ENCODE measurements around the gene LDLRAD3. TPM values are rescaled to one million over a fixed set of nuclear protein-coding genes. Genes with fewer than 3 reads are reported as not detected.

Gene LDLRAD3
- total RNA-seq, 5 donors from 2014 or later (not counting 1 experiment from before 2014, with no cell fraction given) = 0.18 to 0.22 TPM; not detected in 3

DNA sequence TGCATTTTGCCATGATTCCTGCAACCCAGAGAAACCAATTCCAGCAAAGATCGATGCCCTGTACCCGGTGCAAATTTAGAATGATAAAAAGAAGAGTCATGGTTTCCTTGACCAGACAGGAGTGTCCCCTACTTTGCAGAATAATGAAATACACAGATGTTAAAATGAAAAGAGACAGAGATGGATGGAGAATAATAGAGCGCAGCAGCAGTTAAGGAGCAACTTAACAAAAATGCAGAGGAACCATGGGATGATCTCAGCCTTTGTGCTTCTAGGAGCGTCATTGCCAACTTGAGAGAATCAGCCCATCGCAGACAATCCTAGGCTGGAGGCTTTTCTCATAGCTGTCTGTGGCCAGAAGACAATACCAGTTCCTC, 127.1 kb downstream of the LDLRAD3 start:
- Histone ChIP-seq H3K36me3 (ENCODE audit: control insufficient read depth in 2 of 2, extremely low read depth in 1 of 2, insufficient read depth in 1 of 2, low read length in 1 of 2) (no peaks in the 10 kb centered on the region), H3K9me3 (no peaks in the 10 kb centered on the region), H3K27ac (ENCODE audit: low read length) (no peak overlapping the region), H3K27me3 (replicated peaks in 1 of 2; ENCODE audit: control insufficient read depth in 2 of 2, extremely low read depth in 1 of 2, insufficient read depth in 2 of 2, low read length in 1 of 2) (peaks cover 0 to 5% of the 10 kb centered on the region in 2 experiments), H3K4me3 (ENCODE audit: control insufficient read depth in 1 of 2, extremely low read depth in 1 of 2, low read length in 1 of 2) (no peak overlapping the region), H3K4me1 (ENCODE audit: control insufficient read depth in 1 of 2, extremely low read depth in 1 of 2, insufficient read depth in 2 of 2, low read length in 2 of 2) (no peaks in the 10 kb centered on the region)
- no peak overlapping the region for H3K27ac Mint-ChIP-seq
- H3K9me3 Mint-ChIP-seq = peaks cover 0 to 4% (median 0%) of the 10 kb centered on the region in 3 donors
- no peaks in the 10 kb centered on the region for H3K4me1 Mint-ChIP-seq
- ATAC-seq (replicated peaks in 1 of 4) (no peak), DNase-seq (no peak)
- no peaks in the 10 kb centered on the region for H3K36me3 Mint-ChIP-seq
- POLR2A ChIA-PET = no interaction called here
- no peak overlapping the region for H3K4me3 Mint-ChIP-seq
- H3K27me3 Mint-ChIP-seq = peaks cover 11 to 26% of the 10 kb centered on the region in 2 donors
- 97% methylated on average over 3 of the region's 5 CpGs for WGBS (ENCODE audit: insufficient coverage)
- CTCF ChIA-PET = no interaction called here

DNA sequence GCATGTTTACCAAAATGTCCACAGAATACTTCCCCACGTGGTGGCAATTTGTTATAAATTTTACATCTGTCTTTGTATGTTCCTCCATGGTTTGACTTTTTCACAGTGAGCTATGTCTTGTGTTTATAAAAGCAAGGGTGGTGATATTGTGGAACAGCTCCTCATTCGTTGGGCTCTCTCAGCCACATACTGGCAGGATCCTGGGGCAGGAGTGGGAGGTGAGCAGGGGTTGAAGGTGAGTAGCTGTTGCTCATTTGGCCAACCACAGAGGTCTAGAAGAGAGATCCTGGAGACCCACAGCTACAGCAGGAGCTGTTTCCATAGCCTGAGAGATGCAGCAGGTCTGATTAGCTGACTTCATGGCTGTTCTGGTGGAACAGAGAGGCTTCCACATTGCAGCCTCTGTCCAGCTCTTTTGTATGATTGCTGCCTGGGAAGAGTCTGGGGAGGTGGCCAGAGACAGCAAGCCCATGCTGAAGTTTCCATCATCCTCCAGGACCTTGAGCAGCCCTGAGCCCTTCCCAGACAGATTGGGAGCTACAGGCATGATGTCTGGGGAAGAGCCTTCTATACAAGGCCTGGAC, 128.1 kb downstream of the LDLRAD3 start:
- Histone ChIP-seq H3K4me3 (ENCODE audit: control insufficient read depth in 1 of 2, extremely low read depth in 1 of 2, low read length in 1 of 2) (no peak overlapping the region), H3K36me3 (ENCODE audit: control insufficient read depth in 2 of 2, extremely low read depth in 1 of 2, insufficient read depth in 1 of 2, low read length in 1 of 2) (no peaks in the 10 kb centered on the region), H3K4me1 (ENCODE audit: control insufficient read depth in 1 of 2, extremely low read depth in 1 of 2, insufficient read depth in 2 of 2, low read length in 2 of 2) (no peaks in the 10 kb centered on the region), H3K27me3 (replicated peaks in 1 of 2; ENCODE audit: control insufficient read depth in 2 of 2, extremely low read depth in 1 of 2, insufficient read depth in 2 of 2, low read length in 1 of 2) (peaks cover 0 to 5% of the 10 kb centered on the region in 2 experiments), H3K27ac (ENCODE audit: low read length) (no peak overlapping the region), H3K9me3 (no peaks in the 10 kb centered on the region)
- Mint-ChIP-seq H3K27me3 (peaks cover 11 to 26% of the 10 kb centered on the region in 2 donors), H3K4me3 (no peak overlapping the region), H3K4me1 (no peaks in the 10 kb centered on the region), H3K36me3 (no peaks in the 10 kb centered on the region), H3K9me3 (peaks cover 0 to under 1% (median 0%) of the 10 kb centered on the region in 3 donors), H3K27ac (no peak overlapping the region)
- WGBS (ENCODE audit: insufficient coverage) = 36% methylated on average over 1 of the region's 2 CpGs
- no peak for DNase-seq
- CTCF ChIA-PET = no interaction called here
- ATAC-seq (replicated peaks in 1 of 4) = no peak
- POLR2A ChIA-PET = no interaction called here

DNA sequence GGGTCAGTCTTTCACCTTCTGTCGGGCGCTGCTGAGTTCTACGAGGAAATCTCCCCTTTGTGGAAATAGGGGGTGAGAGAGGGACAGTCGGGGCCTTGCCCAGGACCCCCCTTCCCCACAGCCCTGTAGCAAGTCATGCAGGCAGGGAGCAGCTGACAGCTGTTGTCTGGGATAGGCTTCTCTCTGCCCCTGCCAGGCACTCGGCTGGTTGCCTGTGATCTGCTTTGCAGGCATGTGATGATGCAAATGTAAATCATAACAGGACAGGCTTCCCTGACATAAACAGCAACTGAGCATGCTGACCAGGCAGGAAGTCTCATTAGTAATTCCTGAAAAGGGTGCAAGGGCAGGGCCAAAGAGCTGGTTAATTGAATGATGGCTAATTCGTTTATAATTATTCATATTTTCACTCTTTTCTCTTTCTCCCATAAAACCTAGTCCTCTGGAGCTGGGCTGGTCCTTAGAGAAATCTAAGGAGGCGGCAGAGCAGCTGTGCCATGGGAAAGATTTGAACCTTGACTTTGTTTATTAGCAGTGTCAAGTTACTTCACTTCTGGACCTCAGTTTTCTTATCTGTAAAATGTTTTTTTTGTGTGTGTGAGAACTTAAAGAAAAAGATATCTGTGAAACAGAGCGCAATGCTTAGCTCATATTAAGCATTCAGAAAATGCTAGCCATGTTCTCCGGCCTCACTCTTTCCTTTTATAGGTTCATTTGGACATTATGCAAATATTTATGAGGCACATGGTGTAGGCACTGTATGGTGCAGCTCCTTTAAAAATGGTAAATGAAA, 129.7 kb downstream of the LDLRAD3 start:
- Histone ChIP-seq H3K27ac (ENCODE audit: low read length) (no peak overlapping the region), H3K9me3 (no peaks in the 10 kb centered on the region), H3K4me1 (ENCODE audit: control insufficient read depth in 1 of 2, extremely low read depth in 1 of 2, insufficient read depth in 2 of 2, low read length in 2 of 2) (no peaks in the 10 kb centered on the region), H3K27me3 (replicated peaks in 1 of 2; ENCODE audit: control insufficient read depth in 2 of 2, extremely low read depth in 1 of 2, insufficient read depth in 2 of 2, low read length in 1 of 2) (peaks cover 0 to 18% of the 10 kb centered on the region in 2 experiments), H3K36me3 (ENCODE audit: control insufficient read depth in 2 of 2, extremely low read depth in 1 of 2, insufficient read depth in 1 of 2, low read length in 1 of 2) (no peaks in the 10 kb centered on the region), H3K4me3 (ENCODE audit: control insufficient read depth in 1 of 2, extremely low read depth in 1 of 2, low read length in 1 of 2) (no peak overlapping the region)
- no peak overlapping the region for H3K27ac Mint-ChIP-seq
- ChIA-PET POLR2A (no interaction called here), CTCF (no interaction called here)
- H3K9me3 Mint-ChIP-seq = no peaks in the 10 kb centered on the region
- H3K36me3 Mint-ChIP-seq = no peaks in the 10 kb centered on the region
- peaks cover 16 to 29% of the 10 kb centered on the region in 2 donors for H3K27me3 Mint-ChIP-seq
- no peaks in the 10 kb centered on the region for H3K4me1 Mint-ChIP-seq
- WGBS (ENCODE audit: insufficient coverage) = 100% methylated on average over 1 of the region's 9 CpGs
- no peak overlapping the region for H3K4me3 Mint-ChIP-seq
- no peak for DNase-seq
- ATAC-seq (replicated peaks in 1 of 4) = no peak

DNA sequence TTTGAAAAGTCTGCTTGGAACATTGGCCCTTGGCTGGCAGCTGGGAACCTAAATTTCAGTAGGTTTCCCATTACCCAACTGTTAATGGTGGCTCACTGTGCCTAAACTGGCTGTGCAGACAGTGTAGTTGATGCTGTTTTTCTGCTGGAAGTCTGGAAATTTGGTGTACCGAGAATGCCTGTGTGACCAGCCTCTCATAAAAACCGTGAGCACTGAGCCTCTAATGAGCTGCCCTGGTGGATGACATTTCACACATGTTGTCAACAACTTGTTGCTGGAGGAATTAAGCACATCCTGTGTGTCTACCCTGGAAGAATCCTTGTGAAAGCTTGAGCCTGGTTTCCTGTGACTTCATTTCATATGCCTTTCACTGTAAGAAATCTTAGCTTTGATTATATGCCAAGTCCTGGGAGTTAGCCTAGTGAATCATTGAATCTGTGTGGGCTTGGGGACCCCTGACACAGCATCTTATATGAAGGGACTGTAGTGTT, 131.1 kb downstream of the LDLRAD3 start:
- Histone ChIP-seq H3K36me3 (ENCODE audit: control insufficient read depth in 2 of 2, extremely low read depth in 1 of 2, insufficient read depth in 1 of 2, low read length in 1 of 2) (no peaks in the 10 kb centered on the region), H3K4me3 (ENCODE audit: control insufficient read depth in 1 of 2, extremely low read depth in 1 of 2, low read length in 1 of 2) (no peak overlapping the region), H3K27me3 (replicated peaks in 1 of 2; ENCODE audit: control insufficient read depth in 2 of 2, extremely low read depth in 1 of 2, insufficient read depth in 2 of 2, low read length in 1 of 2) (peaks cover 0 to 21% of the 10 kb centered on the region in 2 experiments), H3K4me1 (ENCODE audit: control insufficient read depth in 1 of 2, extremely low read depth in 1 of 2, insufficient read depth in 2 of 2, low read length in 2 of 2) (no peaks in the 10 kb centered on the region), H3K9me3 (no peaks in the 10 kb centered on the region), H3K27ac (ENCODE audit: low read length) (no peak overlapping the region)
- no peak for DNase-seq
- WGBS (ENCODE audit: insufficient coverage) = 72% methylated on average over 2 of the region's 2 CpGs
- Mint-ChIP-seq H3K27me3 (peaks cover 12 to 29% of the 10 kb centered on the region in 2 donors), H3K36me3 (no peaks in the 10 kb centered on the region), H3K4me3 (no peak overlapping the region), H3K9me3 (no peaks in the 10 kb centered on the region), H3K27ac (no peak overlapping the region), H3K4me1 (no peaks in the 10 kb centered on the region)
- POLR2A ChIA-PET = no interaction called here
- CTCF ChIA-PET = no interaction called here
- ATAC-seq (replicated peaks in 1 of 4) = no peak

DNA sequence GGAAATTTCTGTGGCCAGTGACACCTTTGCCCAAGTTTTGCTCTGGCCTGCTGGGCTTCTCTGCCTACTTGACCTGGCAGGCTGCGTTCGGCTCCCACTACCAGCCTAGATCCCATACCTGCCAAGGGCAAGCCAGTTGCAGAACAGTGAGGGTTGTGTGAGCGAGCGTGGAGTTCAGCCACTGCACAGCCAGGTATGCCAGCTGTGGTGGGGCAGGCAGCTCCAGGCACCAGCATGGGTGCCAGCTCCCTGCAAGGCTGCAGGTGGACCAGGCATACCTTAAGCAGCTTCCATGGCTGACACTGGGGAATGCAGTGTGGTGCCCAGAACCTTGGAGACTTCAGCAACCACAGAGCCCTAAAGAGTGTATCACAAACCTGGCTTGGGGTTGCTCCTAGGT, 133.5 kb downstream of the LDLRAD3 start:
- POLR2A ChIA-PET = no interaction called here
- H3K4me1 ChIP-seq (ENCODE audit: control insufficient read depth in 1 of 2, extremely low read depth in 1 of 2, insufficient read depth in 2 of 2, low read length in 2 of 2) = no peaks in the 10 kb centered on the region
- H3K9me3 ChIP-seq = no peaks in the 10 kb centered on the region
- 90% methylated on average over 3 of the region's 4 CpGs for WGBS (ENCODE audit: insufficient coverage)
- H3K27me3 ChIP-seq (replicated peaks in 1 of 2; ENCODE audit: control insufficient read depth in 2 of 2, extremely low read depth in 1 of 2, insufficient read depth in 2 of 2, low read length in 1 of 2) = peaks cover 0 to 16% of the 10 kb centered on the region in 2 experiments
- Mint-ChIP-seq H3K36me3 (no peaks in the 10 kb centered on the region), H3K4me1 (no peaks in the 10 kb centered on the region), H3K27me3 (peaks cover 8 to 12% of the 10 kb centered on the region in 2 donors), H3K4me3 (no peak overlapping the region), H3K27ac (no peak overlapping the region), H3K9me3 (peaks cover 0 to 7% (median 0%) of the 10 kb centered on the region in 3 donors)
- CTCF ChIA-PET = interaction anchor here in 1 of 2 donors (1.0 kb wide), 1 partner anchor 8 kb away, joined by 6 read pairs; no protein-coding TSS in a partner anchor
- H3K27ac ChIP-seq (ENCODE audit: low read length) = no peak overlapping the region
- H3K36me3 ChIP-seq (ENCODE audit: control insufficient read depth in 2 of 2, extremely low read depth in 1 of 2, insufficient read depth in 1 of 2, low read length in 1 of 2) = no peaks in the 10 kb centered on the region
- DNase-seq (no peak), ATAC-seq (replicated peaks in 1 of 4) (no peak)
- H3K4me3 ChIP-seq (ENCODE audit: control insufficient read depth in 1 of 2, extremely low read depth in 1 of 2, low read length in 1 of 2) = no peak overlapping the region

- H3K36me3 Mint-ChIP-seq = no peaks in the 10 kb centered on the region
- DNase-seq (no peak), ATAC-seq (replicated peaks in 1 of 4) (no peak)
- Histone ChIP-seq H3K36me3 (ENCODE audit: control insufficient read depth in 2 of 2, extremely low read depth in 1 of 2, insufficient read depth in 1 of 2, low read length in 1 of 2) (no peaks in the 10 kb centered on the region), H3K27me3 (replicated peaks in 1 of 2; ENCODE audit: control insufficient read depth in 2 of 2, extremely low read depth in 1 of 2, insufficient read depth in 2 of 2, low read length in 1 of 2) (peaks cover 0 to 16% of the 10 kb centered on the region in 2 experiments), H3K4me1 (ENCODE audit: control insufficient read depth in 1 of 2, extremely low read depth in 1 of 2, insufficient read depth in 2 of 2, low read length in 2 of 2) (no peaks in the 10 kb centered on the region), H3K9me3 (no peaks in the 10 kb centered on the region), H3K27ac (ENCODE audit: low read length) (no peak overlapping the region), H3K4me3 (ENCODE audit: control insufficient read depth in 1 of 2, extremely low read depth in 1 of 2, low read length in 1 of 2) (no peak overlapping the region)
- ChIA-PET POLR2A (no interaction called here), CTCF (interaction anchor here in 1 of 2 donors (0.6 to 1.0 kb wide), 2 partner anchors 9 to 205 kb away, joined by 3 to 6 read pairs; no protein-coding TSS in a partner anchor)
- no peaks in the 10 kb centered on the region for H3K4me1 Mint-ChIP-seq
- peaks cover 0 to 7% (median 4%) of the 10 kb centered on the region in 3 donors for H3K9me3 Mint-ChIP-seq
- no peak overlapping the region for H3K4me3 Mint-ChIP-seq
- 83% methylated on average over 9 of the region's 10 CpGs for WGBS (ENCODE audit: insufficient coverage)
- peaks cover 8 to 12% of the 10 kb centered on the region in 2 donors for H3K27me3 Mint-ChIP-seq
- no peak overlapping the region for H3K27ac Mint-ChIP-seq
These were observed 134.2 kb downstream of the LDLRAD3 start for GRCh38 chr11:36077886-36078685.

All from T-cell (primary cell).